GM19025 (cell line): ENCODE results near the gene AGR3.
"Not testable (repeated sequence)": the region's sequence is repeated elsewhere in the genome, so short reads cannot be mapped to it uniquely, and the experiment has no call there.

Source experiments
- ATAC-seq: cut with Tn5 transposase; IDR thresholded peaks from one replicate; pipeline ENCODE4 v1.9.1; 2021; ENCODE audit warnings: mild to moderate bottlenecking, low read depth, moderate library complexity; ENCODE audit not compliant: unreplicated experiment

The AGR3 gene

DNA sequence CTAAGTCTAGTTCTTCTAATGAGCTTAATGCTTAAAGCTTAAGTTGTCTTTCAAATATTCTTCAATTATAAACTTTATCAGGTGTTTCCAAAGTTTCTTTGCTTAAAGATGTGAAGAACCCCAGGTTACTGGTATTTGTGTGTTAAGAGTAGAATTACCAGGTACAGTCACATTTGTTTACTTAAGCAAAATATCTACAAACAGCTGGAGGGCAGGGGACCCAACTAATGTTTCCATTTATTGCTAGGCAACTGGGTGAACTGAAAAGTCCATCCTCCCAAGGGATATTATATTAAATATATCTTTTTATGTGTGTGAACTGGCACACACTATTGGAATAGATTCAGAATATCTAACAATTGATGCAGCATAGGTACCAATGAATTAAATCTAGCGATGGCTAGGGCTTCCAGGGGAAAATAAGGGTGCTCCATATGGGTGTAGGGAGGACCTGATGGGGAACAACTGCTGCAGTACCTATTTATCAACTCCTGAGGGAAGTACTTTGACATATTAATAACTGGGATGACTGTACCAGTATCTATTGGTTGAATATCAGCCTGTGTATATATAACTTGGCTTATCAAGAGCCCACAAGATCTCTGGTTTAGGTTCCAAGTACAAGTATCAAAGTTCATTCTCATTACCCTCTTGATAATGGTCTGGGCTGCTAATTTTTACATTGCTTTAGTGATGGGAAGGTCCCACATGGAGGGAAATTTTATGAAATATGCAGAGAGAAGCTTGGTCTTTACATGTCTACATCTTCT lies 10.3 kb upstream of the AGR3 start:
- no peak for ATAC-seq

DNA sequence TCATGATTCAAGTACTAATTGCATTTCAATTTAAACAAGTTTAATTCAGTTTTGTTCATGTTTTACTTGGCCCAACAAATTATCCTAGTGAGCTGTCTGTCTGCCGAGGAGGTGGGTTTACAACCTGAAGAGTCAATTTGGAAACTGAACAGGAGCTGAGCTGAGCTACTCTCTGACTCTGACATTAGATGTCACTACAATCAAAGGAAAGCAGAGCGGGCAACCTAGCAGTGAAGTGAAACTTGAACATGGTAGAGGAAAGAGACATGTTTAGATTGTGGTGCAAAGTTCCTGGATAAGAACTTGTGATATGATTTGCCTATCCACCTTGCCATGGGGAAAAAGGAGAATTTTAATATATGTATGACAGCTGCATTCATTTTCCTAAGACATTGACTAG lies 9.6 kb upstream of the AGR3 start:
- ATAC-seq, result no peak

GRCh38 chr7:16889851-16890415 lies 8.2 kb upstream of the AGR3 start:
- ATAC-seq, result no peak

DNA sequence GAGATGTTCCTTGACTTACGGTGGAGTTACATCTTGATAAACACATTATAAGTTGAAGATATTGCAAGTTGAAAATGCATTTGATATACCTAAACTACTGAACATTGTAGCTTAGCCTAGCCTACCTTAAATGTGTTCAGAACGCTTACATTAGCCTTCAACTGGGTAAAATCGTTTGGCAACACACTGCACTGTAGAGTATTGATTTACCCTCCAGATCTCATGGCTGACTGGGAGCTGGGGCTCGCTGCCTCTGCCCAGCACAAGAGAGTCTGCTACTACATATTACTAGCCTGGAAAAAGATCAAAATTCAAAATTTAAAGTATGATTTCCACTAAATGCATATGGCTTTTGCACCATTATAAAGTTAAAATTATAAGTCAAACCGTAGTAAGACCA lies 7.5 kb upstream of the AGR3 start:
- no peak for ATAC-seq

- ATAC-seq, result no peak
Measured at GRCh38 chr7:16883918-16884317, 2.1 kb upstream of the AGR3 start.

- no peak for ATAC-seq
Measured at GRCh38 chr7:16880554-16880953, 1.2 kb downstream of the AGR3 start.

DNA sequence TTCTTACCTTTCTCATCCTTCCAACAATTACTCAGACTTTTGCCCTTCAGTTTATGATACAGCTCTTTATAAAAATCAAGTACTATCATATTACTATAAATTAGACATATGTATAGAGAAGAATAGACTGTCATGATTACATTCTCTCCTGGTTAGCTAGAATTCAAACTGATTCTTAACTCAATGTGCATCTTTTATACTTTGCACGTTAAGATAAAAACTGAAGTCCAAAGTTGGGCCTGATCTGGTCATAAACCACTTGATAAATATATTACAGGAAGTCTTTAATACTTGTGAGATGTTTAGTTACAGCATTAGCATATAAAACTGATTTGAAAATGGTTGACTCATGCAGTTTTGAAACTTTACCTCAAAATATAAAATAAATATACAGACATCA lies 2.6 kb downstream of the AGR3 start:
- ATAC-seq, result no peak

DNA sequence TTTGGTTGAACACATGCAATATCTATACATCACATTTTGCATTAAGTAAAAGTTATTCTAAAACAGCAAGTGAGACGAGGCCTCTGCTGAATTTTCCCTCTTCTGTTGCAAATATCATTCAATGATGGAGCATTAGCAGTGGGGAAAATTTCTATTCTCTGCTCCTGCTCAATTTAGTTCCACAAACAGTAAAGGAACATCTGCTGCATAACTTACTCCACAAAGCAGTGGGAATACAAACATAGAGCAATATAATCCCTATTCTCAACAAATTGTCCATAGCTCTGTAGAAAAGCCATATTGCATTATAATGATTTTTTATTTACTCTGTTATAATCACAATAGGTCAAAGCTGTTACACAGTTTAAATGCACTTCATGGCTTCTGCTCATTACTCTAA lies 5.9 kb downstream of the AGR3 start:
- no peak for ATAC-seq

GRCh38 chr7:16874066-16874465 lies 7.7 kb downstream of the AGR3 start:
- ATAC-seq, result no peak

GRCh38 chr7:16867328-16867727 lies 14.5 kb downstream of the AGR3 start:
- no peak for ATAC-seq

- ATAC-seq, result not testable (repeated sequence)
Measured at GRCh38 chr7:16853189-16853588, 28.6 kb downstream of the AGR3 start.

GRCh38 chr7:16851829-16852228 lies 30.0 kb downstream of the AGR3 start:
- ATAC-seq, result no peak

DNA sequence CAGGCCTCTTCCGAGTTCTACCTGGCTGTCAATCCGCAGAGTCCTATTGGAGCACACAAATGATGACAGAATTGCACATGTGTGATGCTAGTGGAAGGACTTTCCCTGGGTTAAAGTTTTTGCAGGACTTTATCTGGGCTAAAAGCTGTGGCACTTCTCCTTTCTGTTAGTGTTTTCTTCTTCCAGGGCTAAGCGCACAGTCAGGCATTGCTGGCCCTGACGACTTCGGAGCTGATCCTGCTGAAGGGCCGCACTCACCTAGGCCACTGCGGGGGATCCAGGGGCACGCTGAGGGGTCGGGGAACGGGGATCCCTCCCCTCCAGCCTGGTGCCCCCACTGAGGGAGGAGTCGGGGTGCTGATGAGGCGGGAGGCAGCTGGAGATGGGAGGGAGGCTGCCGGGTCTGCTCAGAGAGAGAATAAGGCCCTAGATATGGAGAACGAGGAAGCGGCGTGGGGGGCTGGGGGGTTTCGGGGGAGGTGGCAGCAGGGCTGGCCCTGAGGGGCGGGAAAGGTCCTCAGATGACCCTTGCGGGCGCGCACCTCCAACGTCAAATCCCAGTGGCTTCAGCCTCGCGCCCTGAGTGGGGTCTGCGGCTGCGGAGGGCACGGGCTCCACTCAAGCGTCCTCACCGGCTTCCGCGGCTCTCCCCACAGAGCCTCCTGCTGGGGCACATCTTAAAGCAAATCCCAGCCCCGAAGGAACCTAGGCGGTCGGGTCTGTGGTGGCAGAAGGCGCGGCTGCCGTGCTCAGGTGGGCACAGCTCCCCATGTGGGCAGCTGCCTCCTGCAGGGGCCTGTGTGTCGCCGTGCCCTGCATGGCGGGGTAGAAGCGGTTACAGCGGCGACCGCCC lies 30.9 kb downstream of the AGR3 start:
- no peak for ATAC-seq

GRCh38 chr7:16849296-16850148 lies 32.3 kb downstream of the AGR3 start:
- ATAC-seq, result no peak

DNA sequence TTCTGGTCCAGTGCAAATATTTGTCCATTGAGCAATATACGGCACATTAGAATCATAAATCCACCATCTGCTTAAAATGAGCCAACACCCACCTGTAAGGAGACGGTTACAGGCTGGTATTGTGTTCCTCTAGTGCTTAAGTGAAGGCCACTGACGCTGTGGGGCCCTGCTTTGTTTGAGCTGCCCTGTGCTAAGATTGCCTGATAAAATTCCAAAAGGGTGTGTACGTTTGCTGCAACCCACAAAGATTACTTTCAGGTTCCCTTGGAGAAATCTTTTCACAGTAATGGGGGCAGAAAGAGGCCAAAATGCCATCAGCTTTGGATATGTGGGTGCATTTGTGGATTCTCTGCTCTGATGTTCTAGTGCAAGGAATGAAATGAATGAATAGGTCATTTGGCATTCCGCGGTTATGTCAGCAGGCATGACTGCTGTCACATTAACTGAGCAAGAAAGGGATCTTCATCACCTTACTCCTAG lies 34.4 kb downstream of the AGR3 start:
- no peak for ATAC-seq

DNA sequence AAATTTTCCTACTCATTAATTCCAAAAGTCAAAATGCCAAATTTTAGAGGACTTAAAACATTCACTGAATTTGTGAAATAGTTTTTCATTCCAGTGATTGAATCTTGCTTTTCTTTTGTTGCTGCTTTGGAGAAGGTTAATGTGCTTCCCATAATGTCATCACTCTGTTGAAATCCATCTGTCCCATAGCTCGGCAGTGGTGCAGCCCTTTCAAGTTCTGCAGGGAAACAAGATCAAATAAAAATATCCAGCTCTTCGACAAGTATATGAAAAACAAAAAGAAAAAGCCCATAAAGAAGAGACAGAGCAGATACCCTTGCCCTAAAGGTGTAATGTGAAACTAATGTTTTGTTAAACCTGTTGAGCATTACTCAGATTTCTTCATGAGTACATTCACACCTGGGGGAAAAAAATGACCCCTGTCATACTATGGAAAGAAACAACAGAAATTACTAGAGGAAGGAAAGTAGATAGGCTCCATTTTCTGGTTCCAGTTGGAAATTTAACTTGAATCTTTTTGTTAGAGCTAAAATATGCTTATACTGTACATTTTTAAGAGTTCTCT lies 35.1 kb downstream of the AGR3 start:
- ATAC-seq, result no peak

GRCh38 chr7:16845746-16846145 lies 36.0 kb downstream of the AGR3 start:
- ATAC-seq, result no peak

DNA sequence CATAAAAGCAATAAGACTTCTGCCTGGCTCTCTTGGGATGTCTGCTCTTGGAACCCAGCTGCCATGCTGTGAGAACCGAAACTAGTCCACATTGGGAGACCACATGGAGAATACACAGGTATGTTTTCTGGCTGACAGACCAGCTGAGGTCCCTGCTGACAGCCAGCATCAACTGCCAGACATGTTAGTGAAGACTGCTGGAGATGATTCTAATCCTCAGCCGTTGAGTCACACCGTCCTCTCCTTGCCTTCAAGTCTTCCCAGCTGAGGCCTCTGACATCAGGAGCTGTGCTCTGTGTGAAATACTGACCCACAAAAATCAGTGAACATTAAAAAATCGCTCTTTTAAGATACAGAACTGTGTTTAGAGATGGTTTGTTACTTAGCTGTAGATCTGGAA lies 40.1 kb downstream of the AGR3 start:
- ATAC-seq, result no peak

GRCh38 chr7:16840094-16840493 lies 41.7 kb downstream of the AGR3 start:
- no peak for ATAC-seq

- no peak for ATAC-seq
Measured at GRCh38 chr7:16839646-16840045, 42.1 kb downstream of the AGR3 start.
